GM19397 (cell line): Measurements from ENCODE around the gene PTPN5.

Experiments
- ATAC-seq: cut with Tn5 transposase; IDR thresholded peaks from one replicate; pipeline ENCODE4 v1.9.1; 2021; ENCODE audit warnings: mild to moderate bottlenecking, moderate library complexity; ENCODE audit not compliant: unreplicated experiment

The PTPN5 gene

GRCh38 chr11:18713646-18714442 is 77.8 kb downstream of the PTPN5 start:
- no peak for ATAC-seq

GRCh38 chr11:18710545-18710944 is 81.1 kb downstream of the PTPN5 start:
- ATAC-seq = no peak

GRCh38 chr11:18709414-18709813 is 82.2 kb downstream of the PTPN5 start:
- ATAC-seq = no peak

GRCh38 chr11:18707811-18708340 is 83.7 kb downstream of the PTPN5 start:
- no peak for ATAC-seq

GRCh38 chr11:18706330-18707243 is 85.0 kb downstream of the PTPN5 start:
- peak; percentile 63 for ATAC-seq

GRCh38 chr11:18705651-18706281 is 85.8 kb downstream of the PTPN5 start:
- ATAC-seq = no peak

- no peak for ATAC-seq
Observed at GRCh38 chr11:18704698-18705097, 86.9 kb downstream of the PTPN5 start.

GRCh38 chr11:18704045-18704645 is 87.5 kb downstream of the PTPN5 start:
- no peak for ATAC-seq

GRCh38 chr11:18703001-18703763 is 88.4 kb downstream of the PTPN5 start:
- no peak for ATAC-seq

GRCh38 chr11:18701614-18702216 is 89.9 kb downstream of the PTPN5 start:
- ATAC-seq = no peak

- ATAC-seq = no peak
Observed at GRCh38 chr11:18700872-18701271, 90.7 kb downstream of the PTPN5 start.

- no peak for ATAC-seq
Observed at GRCh38 chr11:18700375-18700774, 91.2 kb downstream of the PTPN5 start.

- ATAC-seq = no peak
Observed at GRCh38 chr11:18699848-18700261, 91.7 kb downstream of the PTPN5 start.

GRCh38 chr11:18699269-18699596 is 92.4 kb downstream of the PTPN5 start:
- ATAC-seq = no peak

- peak; percentile 96 for ATAC-seq
Observed at GRCh38 chr11:18698341-18699268, 93.0 kb downstream of the PTPN5 start, which contains the start of gene TMEM86A. Gene TMEM86A, plus strand, starts transcription at chr11:18698779. Its CDS starts 108 bp downstream, at chr11:18698887.

GRCh38 chr11:18697576-18697975 is 94.0 kb downstream of the PTPN5 start:
- no peak for ATAC-seq

GRCh38 chr11:18696638-18697225 is 94.9 kb downstream of the PTPN5 start:
- ATAC-seq = no peak
